ENCODE results near the gene TKTL1.
"Not testable (repeated sequence)": the region's sequence is repeated elsewhere in the genome, so short reads cannot be mapped to it uniquely, and the experiment has no call there.

Gene TKTL1

DNA sequence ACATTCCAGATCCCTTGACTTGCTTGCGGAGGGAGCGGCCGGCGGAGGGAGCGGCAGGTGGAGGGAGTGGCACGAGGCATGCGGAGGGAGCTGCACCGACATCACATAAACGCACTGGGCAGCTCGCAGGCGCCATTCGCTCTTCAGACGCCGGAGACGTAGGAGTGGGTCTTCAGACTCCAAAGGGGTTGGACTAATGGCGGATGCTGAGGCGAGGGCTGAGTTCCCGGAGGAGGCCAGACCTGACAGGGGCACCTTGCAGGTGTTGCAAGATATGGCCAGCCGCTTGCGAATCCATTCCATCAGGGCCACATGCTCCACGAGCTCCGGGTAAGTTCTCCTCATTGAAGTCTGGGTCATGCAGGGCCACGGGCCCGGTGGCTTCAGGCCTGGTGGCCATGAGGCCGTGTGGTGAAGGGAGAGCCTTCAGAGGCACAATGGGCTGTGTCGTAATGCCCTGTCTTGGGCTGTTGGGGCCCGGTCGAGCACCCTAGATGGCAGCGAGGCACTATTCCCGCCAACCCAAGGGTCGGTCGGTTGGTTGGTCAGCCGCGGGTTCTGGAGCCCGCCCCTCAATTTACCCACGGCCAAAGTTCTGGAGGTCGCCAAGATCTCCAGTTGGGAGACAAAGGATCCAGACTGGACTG lies at the start of gene TKTL1:
TSS of gene TKTL1 (plus strand) at position 132 of the 647 bp plus-strand sequence. CDS start at position 197, 65 bp downstream.
- FAIRE-seq = no peak

DNA sequence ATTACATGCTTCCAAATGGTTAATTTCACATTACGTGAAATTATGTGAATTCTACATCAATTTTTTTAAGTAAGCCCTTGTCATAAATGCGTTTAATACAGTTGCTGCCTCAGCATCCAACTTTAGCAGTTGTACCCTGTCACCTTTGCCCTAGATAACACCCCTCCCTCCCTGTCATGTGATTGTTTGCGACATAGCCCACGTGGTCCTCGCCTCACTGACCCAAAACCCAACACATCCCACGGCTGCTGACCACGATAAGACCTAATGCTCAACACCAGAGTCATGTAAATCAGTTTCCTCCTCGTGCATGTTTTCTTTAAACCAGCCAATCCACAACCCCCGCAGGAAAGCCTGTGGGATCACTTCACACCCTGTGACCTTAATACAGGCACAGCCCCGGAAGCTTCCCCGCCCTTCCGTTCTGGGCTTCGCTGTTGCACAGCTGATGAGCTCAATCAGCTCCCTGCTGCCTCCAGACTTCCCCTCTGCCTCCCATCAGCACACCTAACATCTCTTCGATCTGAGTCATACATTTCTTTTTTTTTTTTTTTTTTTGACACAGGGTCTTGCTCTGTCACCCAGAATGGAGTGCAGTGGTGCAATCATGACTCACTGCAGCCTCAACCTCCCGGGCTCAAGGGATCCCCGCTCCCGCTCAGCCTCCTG lies 48.1 kb upstream of the TKTL1 start:
- FAIRE-seq = not testable (repeated sequence)

- FAIRE-seq = not testable (repeated sequence)
Observed at GRCh38 chrX:154248076-154248475, 47.5 kb upstream of the TKTL1 start.

DNA sequence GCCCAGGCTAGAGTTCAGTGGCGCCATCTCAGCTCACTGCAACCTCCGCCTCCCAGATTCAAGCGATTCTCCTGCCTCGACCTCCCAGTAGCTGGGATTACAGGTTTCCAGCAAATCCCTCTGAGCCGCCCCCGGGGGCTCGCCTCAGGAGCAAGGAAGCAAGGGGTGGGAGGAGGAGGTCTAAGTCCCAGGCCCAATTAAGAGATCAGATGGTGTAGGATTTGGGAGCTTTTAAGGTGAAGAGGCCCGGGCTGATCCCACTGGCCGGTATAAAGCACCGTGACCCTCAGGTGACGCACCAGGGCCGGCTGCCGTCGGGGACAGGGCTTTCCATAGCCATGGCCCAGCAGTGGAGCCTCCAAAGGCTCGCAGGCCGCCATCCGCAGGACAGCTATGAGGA lies 38.3 kb upstream of the TKTL1 start, which contains the start of gene OPN1MW3:
TSS of gene OPN1MW3 (plus strand) at position 301 of the 400 bp plus-strand sequence. CDS start at position 339, 38 bp downstream.
- not testable (repeated sequence) for FAIRE-seq

GRCh38 chrX:154258711-154259110 lies 36.9 kb upstream of the TKTL1 start:
- not testable (repeated sequence) for FAIRE-seq

- FAIRE-seq = not testable (repeated sequence)
Observed at GRCh38 chrX:154263072-154263471, 32.5 kb upstream of the TKTL1 start.

- FAIRE-seq = not testable (repeated sequence)
Observed at GRCh38 chrX:154269245-154269644, 26.4 kb upstream of the TKTL1 start.

GRCh38 chrX:154284489-154285338 lies 10.9 kb upstream of the TKTL1 start:
- FAIRE-seq = not testable (repeated sequence)

- FAIRE-seq = not testable (repeated sequence)
Observed at GRCh38 chrX:154286406-154286805, 9.2 kb upstream of the TKTL1 start.

DNA sequence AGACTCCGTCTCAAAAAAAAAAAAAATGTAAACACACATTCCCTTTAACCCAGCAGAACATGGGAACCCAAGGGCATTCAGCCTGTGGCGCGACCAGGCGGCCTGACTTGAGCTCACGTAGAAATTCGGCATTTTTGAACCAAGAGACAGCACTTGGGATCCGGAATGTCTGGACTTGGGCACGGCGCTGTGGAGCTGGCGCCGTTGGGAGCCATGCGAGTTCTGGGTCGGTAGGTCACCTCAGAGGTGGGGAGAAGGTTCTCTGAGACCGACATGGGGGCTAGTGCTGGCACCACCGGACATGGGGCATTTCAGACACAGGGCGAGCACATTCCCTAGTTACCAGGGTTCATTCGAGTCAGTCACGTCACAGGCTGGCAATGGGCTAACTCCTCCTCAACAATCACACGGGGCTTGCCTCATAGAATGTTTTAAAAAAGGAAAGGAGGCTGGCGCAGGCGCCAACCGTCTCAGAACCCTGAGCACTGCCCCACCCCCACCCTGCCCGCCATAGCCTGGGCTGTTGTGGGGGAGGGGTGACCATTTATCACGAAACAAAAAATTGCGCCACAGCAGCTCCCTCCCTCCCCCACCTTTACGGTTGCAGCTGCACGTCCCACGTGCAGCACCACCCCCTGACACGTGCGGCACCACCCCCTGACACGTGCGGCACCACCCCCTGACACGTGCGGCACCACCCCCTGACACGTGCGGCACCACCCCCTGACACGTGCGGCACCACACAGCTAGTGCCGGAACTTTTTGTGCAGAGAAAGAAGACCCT lies 612 bp upstream of the TKTL1 start, which contains the start of gene TEX28:
TSS of gene TEX28 (minus strand) at position 334 of the 784 bp plus-strand sequence. CDS start 3,007 bp downstream, outside the sequence.
- FAIRE-seq = no peak

GRCh38 chrX:154296731-154297130 lies 1.1 kb downstream of the TKTL1 start:
- no peak for FAIRE-seq

- FAIRE-seq = no peak
Observed at GRCh38 chrX:154298312-154298711, 2.7 kb downstream of the TKTL1 start.

GRCh38 chrX:154300816-154301215 lies 5.2 kb downstream of the TKTL1 start:
- FAIRE-seq = no peak

GRCh38 chrX:154302998-154303397 lies 7.4 kb downstream of the TKTL1 start:
- not testable (repeated sequence) for FAIRE-seq

DNA sequence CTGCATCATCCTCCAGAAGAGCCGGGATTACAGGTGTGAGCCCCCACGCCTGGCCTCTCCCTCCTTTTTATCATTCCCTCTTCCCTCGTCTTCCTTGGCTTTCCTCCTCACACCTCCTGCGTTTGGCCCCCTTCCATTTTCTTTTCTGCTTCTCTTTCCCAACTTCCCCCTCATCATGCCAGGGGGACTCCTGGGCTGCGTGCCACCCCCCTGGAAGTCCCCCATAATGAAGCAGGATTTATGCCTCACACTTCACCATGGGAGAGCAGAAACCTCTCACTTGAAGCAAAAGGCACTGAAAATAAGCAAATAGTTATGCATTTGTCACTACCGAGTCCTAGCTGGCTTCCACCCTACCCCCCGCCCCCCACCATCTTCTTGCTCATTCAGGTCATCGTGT lies 7.9 kb downstream of the TKTL1 start:
- FAIRE-seq = no peak

GRCh38 chrX:154304846-154305245 lies 9.3 kb downstream of the TKTL1 start:
- FAIRE-seq = no peak

DNA sequence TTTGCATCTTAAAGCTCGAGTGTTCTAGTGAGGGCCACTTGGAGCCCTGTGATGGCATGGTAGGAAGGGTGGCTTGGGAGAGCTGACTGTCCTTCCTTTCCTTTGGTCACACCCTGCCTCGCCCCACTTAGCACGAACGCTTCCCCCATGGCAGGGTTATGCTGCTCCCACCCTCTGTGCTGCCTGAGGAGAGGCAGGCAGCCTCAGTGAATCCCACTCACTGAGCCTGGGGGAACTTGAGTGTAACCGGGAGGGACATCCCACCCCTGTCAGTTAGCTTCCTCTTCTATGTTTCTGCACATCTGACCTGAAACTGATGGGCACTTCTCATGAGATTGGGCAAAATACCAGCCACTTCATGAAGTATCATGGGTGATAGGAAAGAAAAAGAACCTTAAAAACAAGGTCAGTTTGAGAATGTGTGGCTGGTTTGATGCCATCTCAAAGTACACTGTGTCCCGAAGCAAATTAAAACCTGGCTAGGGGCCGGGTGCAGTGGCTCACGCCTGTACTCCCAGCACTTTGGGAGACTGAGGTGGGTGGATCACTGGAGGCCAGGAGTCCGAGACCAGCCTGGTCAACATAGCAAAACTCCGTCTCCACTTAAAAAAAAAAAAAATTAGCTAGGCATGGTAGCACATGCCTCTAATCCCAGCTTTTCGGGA lies 10.1 kb downstream of the TKTL1 start:
- FAIRE-seq = no peak

- FAIRE-seq = no peak
Observed at GRCh38 chrX:154307202-154307601, 11.6 kb downstream of the TKTL1 start.

DNA sequence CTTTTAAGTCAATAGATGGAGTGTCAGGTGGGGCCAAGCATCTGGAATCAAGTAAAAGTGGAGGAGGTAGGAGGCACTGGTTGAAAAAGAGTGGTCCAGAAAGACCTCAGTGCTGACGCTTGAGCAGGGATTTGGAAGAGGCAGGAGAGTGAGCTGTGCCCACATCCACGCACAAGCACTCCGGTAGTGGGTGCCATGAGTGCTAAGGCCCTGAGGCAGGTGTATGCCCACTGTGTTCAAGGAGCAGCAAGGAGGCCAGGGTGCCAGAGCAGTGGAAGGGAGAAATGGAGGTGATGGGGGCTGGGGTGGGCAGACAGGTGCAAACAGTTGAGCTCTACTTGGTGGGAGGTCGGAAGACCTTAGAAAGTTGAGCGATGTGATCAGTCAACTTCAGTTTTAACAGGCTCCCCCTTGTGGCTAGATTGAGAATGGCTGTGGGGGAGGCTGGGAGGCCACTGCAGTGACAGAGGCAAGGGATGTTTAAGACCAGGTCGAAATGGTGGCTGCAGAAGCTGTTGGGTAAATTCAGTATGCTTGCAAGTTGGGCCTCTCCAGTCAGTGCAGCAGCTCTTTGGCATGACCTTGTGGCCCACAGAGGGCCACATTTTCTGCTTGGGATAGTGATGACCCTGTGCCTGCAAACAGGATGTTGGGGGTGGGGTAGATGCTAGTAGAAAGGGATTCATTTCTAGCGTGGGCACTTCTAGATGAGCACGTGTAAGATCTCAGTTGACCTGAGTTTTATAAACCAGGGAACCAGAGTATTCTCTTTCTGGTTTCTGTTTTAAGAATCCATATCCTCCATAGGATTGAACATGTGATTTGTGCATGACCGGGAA lies 12.7 kb downstream of the TKTL1 start:
- FAIRE-seq = peak; percentile 68

- no peak for FAIRE-seq
Observed at GRCh38 chrX:154309041-154309775, 13.6 kb downstream of the TKTL1 start.

All from G401.6 (cell line).